Right lobe of liver (tissue), 6 donors: ENCODE data around the gene MOAP1. TPM values are rescaled to one million over a fixed set of nuclear protein-coding genes. Genes with fewer than 3 reads are reported as not detected.

Source experiments
- ATAC-seq, 4 donors: fragments of 200-7000 bp; cut with Tn5 transposase; one replicate each; pipeline ENCODE4 v1.9.1; 2020; ENCODE audit warnings: mild to moderate bottlenecking in 4 of 4, moderate library complexity in 4 of 4
- DNase-seq, 3 donors: peaks; one replicate each; pipeline ENCODE4 v3.0.0-alpha.2; 2020
- H3K27ac ChIP-seq, 3 donors: fragments of 200-600 bp; one replicate each; pipeline ENCODE4 v1.8.0; 2022
- H3K27me3 ChIP-seq, 2 donors: fragments of 200-600 bp; one replicate each; pipeline ENCODE4 v1.8.0; 2022
- H3K36me3 ChIP-seq, 4 donors: fragments of 200-600 bp; sonication (generic) in 1 of 4; one replicate each; pipeline versions ENCODE4 v1.5.1 to v1.8.0; 2017 to 2022; ENCODE audit warnings: control low read depth in 1 of 4
- H3K4me1 ChIP-seq, 4 donors: fragments of 200-600 bp; sonication (generic) in 1 of 4; one replicate each; pipeline versions ENCODE4 v1.5.1 to v1.8.0; 2017 to 2022; ENCODE audit warnings: control low read depth in 1 of 4
- H3K4me3 ChIP-seq, 3 donors: fragments of 200-600 bp; one replicate each; pipeline ENCODE4 v1.8.0; 2022
- H3K9me3 ChIP-seq, 4 donors: fragments of 200-600 bp; sonication (generic) in 1 of 4; one replicate each; pipeline versions ENCODE4 v1.5.1 to v1.8.0; 2017 to 2022; ENCODE audit warnings: control low read depth in 1 of 4
- CTCF ChIP-seq, 4 donors: fragments of 200-600 bp in 3 of 4; fragments of 450-650 bp in 1 of 4; IDR thresholded peaks; one replicate each; pipeline versions ENCODE4 v1.5.1 to v1.8.0; 2016 to 2022; ENCODE audit warnings: antibody characterized with exemption in 4 of 4, mild to moderate bottlenecking in 2 of 4
- POLR2A ChIP-seq: fragments of 450-650 bp; IDR thresholded peaks from one replicate; pipeline ENCODE4 v1.6.1; 2017; ENCODE audit warnings: antibody characterized with exemption, mild to moderate bottlenecking
- WGBS: methylation state at CpG from one replicate; pipeline ENCODE4 v1.1.6; 2018; ENCODE audit warnings: low coverage, low lambda C conversion rate; ENCODE audit not compliant: insufficient coverage; ENCODE audit errors: missing lambda C conversion rate; 5-methylcytosine and 5-hydroxymethylcytosine counted together
- intact Hi-C, 2 donors: fragments of 100-400 bp; cut with DNase I; formaldehyde crosslinking; loops; one replicate each; pipeline versions ENCODE4 v1.11.2 to v1.14.1; 2022
- total RNA-seq, 6 experiments: library from RNA; depleted of rRNA in 2 of 6; stranded (reverse); fragments of >200 nt in 2 of 6; fragmentation: NEBNext Ultra II Directional in 3 of 6; extraction: Animal tissue kit (Norgen Biotek cat#: 25700) in 3 of 6; gene quantifications; one replicate each; pipeline versions ENCODE4 v1.1.0 to v1.2.4, GENCODE V29; 2016 to 2023
- donor health status: DM: no; HTN: yes; CAD: no.
- donor health status: DM: no; HTN: no; CAD: no.
- donor health status: DM: no; HTN: no; CAD: no.
- donor health status: DM: no; HTN: yes; CAD: no.
- donor health status: DM: no; HTN: yes; CAD: no.

Gene MOAP1
- total RNA-seq, 6 experiments from 2014 or later, result 9.4 to 13.5 (median 11.3) TPM

DNA sequence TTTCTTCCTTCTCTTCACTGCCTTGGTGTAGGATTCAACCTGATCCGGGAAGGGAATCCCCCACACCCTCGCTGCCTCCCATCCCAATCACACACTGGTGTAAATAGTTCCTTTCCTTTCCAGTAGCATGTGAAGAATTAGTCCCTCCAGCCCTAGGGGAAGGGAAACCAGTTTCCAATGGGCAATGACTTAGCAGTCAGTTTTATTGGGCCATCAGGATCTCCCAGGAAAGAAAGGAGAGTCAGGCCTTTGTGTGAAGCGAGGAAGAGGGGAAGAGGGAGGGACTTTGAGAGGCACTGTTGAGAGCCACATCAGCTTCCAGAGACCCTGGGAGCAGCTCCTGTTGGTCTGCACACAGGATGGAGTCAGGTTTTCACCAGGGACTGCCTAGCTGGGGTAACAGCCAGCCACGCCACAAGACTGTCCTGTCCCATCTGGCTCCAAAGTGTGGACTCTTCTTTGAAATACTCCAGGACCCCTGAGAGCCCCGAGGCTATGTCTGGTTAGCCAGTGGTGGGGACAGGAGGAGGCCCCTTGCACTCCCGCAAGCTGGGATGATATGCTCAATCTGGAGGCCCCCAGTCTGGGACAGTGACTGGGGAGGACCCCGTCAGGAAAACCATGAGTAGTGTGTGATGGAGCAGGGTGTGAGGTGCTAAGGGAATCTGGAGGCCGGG is 27.9 kb downstream of the MOAP1 start:
- ATAC-seq, result no peak
- no peaks in the 10 kb centered on the region for H3K27me3 ChIP-seq
- intact Hi-C loops, result no loop called here
- H3K27ac ChIP-seq, result no peak overlapping the region
- no peaks in the 10 kb centered on the region for H3K9me3 ChIP-seq
- H3K4me1 ChIP-seq, result no peaks in the 10 kb centered on the region
- TF ChIP-seq CTCF (IDR thresholded peaks at IDR 0.05), result no peak
- no peak for TF ChIP-seq POLR2A
- H3K4me3 ChIP-seq, result no peak overlapping the region
- peak in 1 of 3 donors; percentile 26 for DNase-seq
- no peaks in the 10 kb centered on the region for H3K36me3 ChIP-seq
- 72% methylated on average over 5 of the region's 8 CpGs for WGBS

DNA sequence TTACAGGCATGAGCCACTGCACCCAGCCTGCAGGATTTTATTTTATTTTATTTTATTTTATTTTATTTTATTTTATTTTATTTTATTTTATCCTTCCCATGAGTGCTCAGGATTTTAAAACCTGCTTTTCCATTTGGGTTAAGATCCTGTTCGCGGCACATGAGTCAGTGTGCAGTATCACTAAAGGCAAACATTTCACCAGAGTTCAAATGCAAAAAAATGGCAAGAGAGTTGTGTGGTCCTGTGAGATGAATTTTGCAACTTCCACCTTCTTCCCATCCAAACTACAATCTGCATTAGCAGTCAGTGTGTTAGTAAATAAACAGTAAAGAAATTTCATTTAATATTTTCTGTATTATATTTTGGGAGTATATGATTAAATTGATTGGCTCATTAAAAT is 29.0 kb downstream of the MOAP1 start:
- no peak for TF ChIP-seq POLR2A
- TF ChIP-seq CTCF (IDR thresholded peaks at IDR 0.05), result no peak
- Histone ChIP-seq H3K36me3 (no peaks in the 10 kb centered on the region), H3K27ac (no peak overlapping the region), H3K9me3 (no peaks in the 10 kb centered on the region), H3K4me1 (peaks cover 0 to 7% (median under 1%) of the 10 kb centered on the region in 4 donors), H3K27me3 (no peaks in the 10 kb centered on the region), H3K4me3 (no peak overlapping the region)
- peak in 1 of 4 donors; percentile 19 for ATAC-seq
- intact Hi-C loops, result no loop called here
- 21% methylated on average over 2 of the region's 2 CpGs for WGBS
- DNase-seq, result no peak

DNA sequence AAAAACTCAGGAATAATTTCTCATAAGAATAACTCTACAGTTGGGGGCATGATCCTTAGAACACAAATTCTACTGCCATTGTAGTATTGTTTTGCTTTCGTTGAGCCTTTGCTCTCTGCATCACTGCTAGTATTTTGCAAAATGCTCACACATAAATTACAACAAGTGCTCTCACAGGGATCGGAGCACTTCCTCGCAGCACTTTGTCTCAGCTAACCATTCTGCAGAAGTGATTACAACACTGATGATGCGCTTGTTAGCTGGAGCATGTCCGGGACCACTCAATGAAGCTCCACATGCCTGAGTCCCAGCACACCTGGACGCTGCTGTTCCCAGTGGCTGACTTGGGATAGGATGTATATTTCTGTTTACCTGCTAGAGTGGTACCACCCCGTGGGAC is 31.6 kb downstream of the MOAP1 start:
- peak in 1 of 3 donors; percentile 17 for DNase-seq
- no peak overlapping the region for H3K27ac ChIP-seq
- peaks cover 0 to 13% (median 6%) of the 10 kb centered on the region in 4 donors for H3K4me1 ChIP-seq
- intact Hi-C loops, result no loop called here
- 92% methylated on average over 5 of the region's 7 CpGs for WGBS
- no peaks in the 10 kb centered on the region for H3K27me3 ChIP-seq
- no peak overlapping the region for H3K4me3 ChIP-seq
- H3K36me3 ChIP-seq, result no peaks in the 10 kb centered on the region
- no peak for ATAC-seq
- H3K9me3 ChIP-seq, result no peaks in the 10 kb centered on the region
- TF ChIP-seq CTCF (IDR thresholded peaks at IDR 0.05), result no peak
- no peak for TF ChIP-seq POLR2A

- peak; percentile 75 to 87 (median 76) for ATAC-seq
- intact Hi-C loops, result no loop called here
- 27% methylated on average over 10 of the region's 16 CpGs for whole genome bisulfite sequencing
- peaks cover 0 to 13% (median 6%) of the 10 kb centered on the region in 4 donors for H3K4me1 ChIP-seq
- H3K4me3 ChIP-seq, result peak overlapping the region in 1 of 3 donors; percentile 8
- DNase-seq, result peak; percentile 51 to 69 (median 62)
- no peaks in the 10 kb centered on the region for H3K27me3 ChIP-seq
- peak overlapping the region; percentile 14 to 89 (median 82) for H3K27ac ChIP-seq
- H3K9me3 ChIP-seq, result no peaks in the 10 kb centered on the region
- H3K36me3 ChIP-seq, result no peaks in the 10 kb centered on the region
- TF ChIP-seq CTCF (IDR thresholded peaks at IDR 0.05) (no peak), POLR2A (no peak)
Observed at GRCh38 chr14:93150227-93151208, 34.2 kb downstream of the MOAP1 start.
